Esophagus squamous epithelium (tissue), 4 donors: ENCODE measurements around the gene CYLD.

Source experiments
- POLR2A ChIP-seq, 4 donors: fragments of 450-650 bp; IDR thresholded peaks; one replicate each; pipeline ENCODE4 v1.6.1; 2017; ENCODE audit warnings: antibody characterized with exemption in 4 of 4, mild to moderate bottlenecking in 4 of 4, moderate library complexity in 3 of 4
- TF ChIP-seq, protein P1 (sequence below), 6 experiments: fragments of 450-650 bp in 4 of 6; fragments of 200-600 bp in 2 of 6; sonication (generic) in 2 of 6; IDR thresholded peaks; one replicate each; pipeline ENCODE4 v1.5.1; 2016 to 2019; ENCODE audit warnings: antibody characterized with exemption in 6 of 6, mild to moderate bottlenecking in 4 of 6, moderate library complexity in 4 of 6

DNA sequence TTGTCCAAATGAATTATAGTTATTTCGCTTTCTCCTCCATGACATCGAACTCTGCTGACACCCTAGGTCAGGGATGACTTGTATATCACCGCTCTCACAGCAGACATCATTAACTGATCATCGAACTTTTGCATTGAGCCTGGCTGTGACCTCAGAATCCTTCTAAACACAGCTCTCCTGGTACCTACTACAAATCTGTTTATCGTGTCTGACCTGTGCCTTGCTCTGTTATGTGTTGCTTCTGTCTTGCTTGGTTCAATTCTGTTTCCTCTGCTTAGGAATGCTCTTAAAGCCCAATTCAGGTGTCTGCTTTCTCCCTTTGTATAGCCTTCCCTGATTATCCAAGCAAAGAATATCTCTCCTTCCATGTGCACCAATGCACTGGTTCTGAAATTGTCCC, 78.3 kb downstream of the CYLD start:
- TF ChIP-seq, protein P1, sequence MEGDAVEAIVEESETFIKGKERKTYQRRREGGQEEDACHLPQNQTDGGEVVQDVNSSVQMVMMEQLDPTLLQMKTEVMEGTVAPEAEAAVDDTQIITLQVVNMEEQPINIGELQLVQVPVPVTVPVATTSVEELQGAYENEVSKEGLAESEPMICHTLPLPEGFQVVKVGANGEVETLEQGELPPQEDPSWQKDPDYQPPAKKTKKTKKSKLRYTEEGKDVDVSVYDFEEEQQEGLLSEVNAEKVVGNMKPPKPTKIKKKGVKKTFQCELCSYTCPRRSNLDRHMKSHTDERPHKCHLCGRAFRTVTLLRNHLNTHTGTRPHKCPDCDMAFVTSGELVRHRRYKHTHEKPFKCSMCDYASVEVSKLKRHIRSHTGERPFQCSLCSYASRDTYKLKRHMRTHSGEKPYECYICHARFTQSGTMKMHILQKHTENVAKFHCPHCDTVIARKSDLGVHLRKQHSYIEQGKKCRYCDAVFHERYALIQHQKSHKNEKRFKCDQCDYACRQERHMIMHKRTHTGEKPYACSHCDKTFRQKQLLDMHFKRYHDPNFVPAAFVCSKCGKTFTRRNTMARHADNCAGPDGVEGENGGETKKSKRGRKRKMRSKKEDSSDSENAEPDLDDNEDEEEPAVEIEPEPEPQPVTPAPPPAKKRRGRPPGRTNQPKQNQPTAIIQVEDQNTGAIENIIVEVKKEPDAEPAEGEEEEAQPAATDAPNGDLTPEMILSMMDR (IDR thresholded peaks at IDR 0.05), result no peak
- TF ChIP-seq POLR2A (IDR thresholded peaks at IDR 0.05), result no peak
